K562 (cell line): Measurements from ENCODE around the gene MBNL1. TPM values are rescaled to one million over a fixed set of nuclear protein-coding genes. Genes with fewer than 3 reads are reported as not detected.

ENCODE experiments used
- ATAC-seq: fragments of 200-7000 bp; cut with Tn5 transposase; 3 replicates; pipeline ENCODE4 v1.9.1; 2020; ENCODE audit warnings: moderate library complexity
- BruUV-seq: library from RNA; stranded (reverse); fragments of 400-500 nt; replicated peaks from 2 replicates; lab custom pipeline; 2021; lab: Mats Ljungman, UMichigan
- CTCF ChIA-PET: fragments of 300-600 bp; formaldehyde crosslinking; extraction: SDS; loops from one replicate; lab custom pipeline; 2021; ENCODE audit warnings: low intra/inter-chr PET ratio; lab: Yijun Ruan, JAX
- POLR2A ChIA-PET: fragments of 300-600, 350-650 bp; sonication (Branson Sonifier 250); formaldehyde crosslinking; extraction: SDS; loops from one replicate; lab custom pipeline; 2021; ENCODE audit warnings: antibody characterized with exemption, inconsistent platforms; lab: Yijun Ruan, JAX
- DNase-seq, 4 experiments: peaks; one replicate each; pipeline versions ENCODE4 v3.0.0 to v3.0.0-alpha.2; 2011 to 2018; ENCODE audit warnings: low spot score in 3 of 4, mixed read lengths in 3 of 4; ENCODE audit errors: extremely low read depth in 1 of 4
- FAIRE-seq: peaks from 2 replicates; lab custom pipeline; 2011; peaks lifted over from hg19 to GRCh38; lab: Jason Lieb, UNC
- H2AFZ ChIP-seq: 2 replicates; pipeline ENCODE4 v1.6.0; 2011; ENCODE audit warnings: low read depth, low read length, control low read depth, inconsistent platforms
- H3K27ac ChIP-seq: fragments of 200-600 bp; 3 replicates; pipeline ENCODE4 v1.8.0; 2011; ENCODE audit warnings: low read depth, mild to moderate bottlenecking, control low read depth, inconsistent platforms, low read length, moderate library complexity, mixed read lengths; ENCODE audit errors: extremely low read depth
- H3K27me3 ChIP-seq, 2 experiments: fragments of 300-600 bp in 1 of 2; 2 replicates in 1 of 2; 3 replicates in 1 of 2; pipeline versions ENCODE4 v1.6.0 to v1.8.0; 2011; ENCODE audit warnings: inconsistent platforms in 2 of 2, low read length in 2 of 2, mild to moderate bottlenecking in 1 of 2, mixed read lengths in 1 of 2, moderate library complexity in 1 of 2; ENCODE audit not compliant: control insufficient read depth in 2 of 2, insufficient read depth in 2 of 2
- H3K36me3 ChIP-seq: fragments of 300-600 bp; 3 replicates; pipeline ENCODE4 v1.8.0; 2011; ENCODE audit warnings: mild to moderate bottlenecking, low read length, inconsistent platforms; ENCODE audit not compliant: control insufficient read depth, insufficient read depth
- H3K4me1 ChIP-seq, 2 experiments: fragments of 200-600 bp in 1 of 2; replicated peaks in 1 of 2; 2 replicates in 1 of 2; 3 replicates in 1 of 2; pipeline versions ENCODE4 v1.5.1 to v1.8.0; 2011; ENCODE audit warnings: inconsistent platforms in 2 of 2, low read length in 2 of 2, mild to moderate bottlenecking in 1 of 2, mixed read lengths in 1 of 2, moderate library complexity in 1 of 2; ENCODE audit not compliant: control insufficient read depth in 2 of 2, insufficient read depth in 2 of 2
- H3K4me2 ChIP-seq: 2 replicates; pipeline ENCODE4 v1.6.1; 2011; ENCODE audit warnings: low read length, control low read depth, inconsistent platforms, mixed read lengths; ENCODE audit not compliant: insufficient read depth
- H3K4me3 ChIP-seq: fragments of 200-600 bp; sonication (generic), shearing (Covaris generic); 2 replicates; pipeline ENCODE4 v1.5.1; 2016; ENCODE audit warnings: control low read depth, inconsistent platforms
- H3K79me2 ChIP-seq: fragments of 200-600 bp; 3 replicates; pipeline ENCODE4 v1.8.0; 2011; ENCODE audit warnings: low read length, inconsistent platforms; ENCODE audit not compliant: control insufficient read depth, insufficient read depth
- H3K9ac ChIP-seq, 2 experiments: 2 replicates each; pipeline versions ENCODE4 v1.6.0 to v1.6.1; 2011; ENCODE audit warnings: low read depth in 2 of 2, low read length in 2 of 2, control low read depth in 1 of 2, inconsistent platforms in 1 of 2, mild to moderate bottlenecking in 1 of 2, mixed read lengths in 1 of 2; ENCODE audit not compliant: insufficient read depth in 1 of 2
- H3K9me1 ChIP-seq: one replicate; pipeline ENCODE4 v1.6.0; 2011; ENCODE audit warnings: inconsistent platforms, mild to moderate bottlenecking, low read length, moderate library complexity; ENCODE audit not compliant: control insufficient read depth, insufficient read depth
- H3K9me3 ChIP-seq: replicated peaks from 2 replicates; pipeline ENCODE4 v1.5.1; 2011; ENCODE audit warnings: low read depth, low read length, inconsistent platforms; ENCODE audit not compliant: control insufficient read depth, insufficient read depth
- H4K20me1 ChIP-seq: replicated peaks from 2 replicates; pipeline ENCODE4 v1.6.1; 2011; ENCODE audit warnings: low read length, inconsistent platforms, mixed read lengths; ENCODE audit not compliant: control insufficient read depth, insufficient read depth
- HMG20B ChIP-seq: fragments of 250-450 bp; sonication (Bioruptor Pico); IDR thresholded peaks from 2 replicates; pipeline ENCODE4 v1.5.0; 2021; ENCODE audit warnings: mild to moderate bottlenecking
- MEF2A ChIP-seq: IDR thresholded peaks from 2 replicates; pipeline ENCODE4 v1.6.1; 2011; ENCODE audit warnings: low read depth, mild to moderate bottlenecking, low read length, moderate library complexity; ENCODE audit not compliant: control insufficient read depth
- POLR2AphosphoS5 ChIP-seq: IDR thresholded peaks from 2 replicates; pipeline ENCODE4 v1.6.1; 2011; ENCODE audit warnings: mild to moderate bottlenecking, low read depth, low read length, moderate library complexity; ENCODE audit not compliant: control insufficient read depth, insufficient read depth
- RNF2 ChIP-seq: sonication (generic); IDR thresholded peaks from 2 replicates; pipeline ENCODE4 v1.6.1; 2016
- TCF15 ChIP-seq: fragments of 250-450 bp; sonication (Bioruptor Pico); IDR thresholded peaks from 2 replicates; pipeline ENCODE4 v1.8.0; 2022; ENCODE audit warnings: moderate library complexity, mild to moderate bottlenecking, inconsistent platforms
- TGIF2 ChIP-seq: sonication (generic); formaldehyde crosslinking; IDR thresholded peaks from 2 replicates; pipeline ENCODE4 v1.8.1; 2022; ENCODE audit warnings: mild to moderate bottlenecking, missing genetic modification reagents, moderate library complexity
- ZNF318 ChIP-seq, 2 experiments: fragments of 450-650 bp; IDR thresholded peaks; 2 replicates each; pipeline ENCODE4 v1.6.1; 2016; ENCODE audit warnings: mild to moderate bottlenecking in 2 of 2, borderline replicate concordance in 1 of 2, low read depth in 1 of 2, moderate library complexity in 1 of 2
- WGBS: fragments of 100-300 bp; shearing (Covaris generic); methylation state at CpG from one replicate; pipeline ENCODE4 v1.1.6; 2016; ENCODE audit warnings: low coverage, mixed read lengths; ENCODE audit not compliant: insufficient coverage; ENCODE audit errors: missing lambda C conversion rate; 5-methylcytosine and 5-hydroxymethylcytosine counted together
- in situ Hi-C: fragments of 300-500 bp; cut with MboI; formaldehyde crosslinking; loops from 4 replicates; pipeline ENCODE4 v1.15.0; 2018; ENCODE audit warnings: inconsistent platforms, mixed read lengths
- intact Hi-C: fragments of 100-400 bp; cut with micrococcal nuclease; formaldehyde crosslinking; loops from 2 replicates; pipeline ENCODE4 v1.14.2; 2022
- polyA plus RNA-seq, 8 experiments: library from polyadenylated mRNA; depleted of rRNA in 4 of 8; stranded (reverse) in 5 of 8; unstranded in 3 of 8; fragments of >200 nt; fragmentation: Nextera tagmentation in 2 of 8; fragmentation: Illumina TruSeq in 1 of 8; extraction: Ambion mirVana in 2 of 8; extraction: Trizol in 1 of 8; gene quantifications; 2 replicates each; pipeline versions ENCODE4 v1.2.1 to v1.2.3, GENCODE V29; 2011 to 2014; ENCODE audit warnings: inconsistent platforms in 1 of 8, missing spikeins in 1 of 8
- total RNA-seq, 7 experiments: library from RNA; depleted of rRNA in 6 of 7; stranded (reverse); fragments of >200 nt in 6 of 7; fragmentation: Illumina TruSeq in 2 of 7; extraction: Trizol in 2 of 7; gene quantifications; 2 replicates each; pipeline versions ENCODE4 v1.2.1 to v1.2.3, GENCODE V29; 2011 to 2021; ENCODE audit warnings: low replicate concordance in 1 of 7

The MBNL1 gene
- total and polyA plus RNA-seq, 9 of the 15 experiments (the other 6 are each of a cell fraction or from before 2014, with no cell fraction given) = 70.3 to 243 (median 220) TPM

GRCh38 chr3:152394246-152394645, 125.5 kb downstream of the MBNL1 start:
- FAIRE-seq = no peak
- peaks cover 6% of the 10 kb centered on the region for H3K9me1 ChIP-seq
- no peak overlapping the region for H3K9ac ChIP-seq
- intact Hi-C loops = no loop called here
- ChIA-PET POLR2A (no interaction called here), CTCF (no interaction called here)
- peak; percentile 14; the same call in 1 of the 3 replicates for ATAC-seq
- in situ Hi-C loops = no loop called here
- peaks cover 66% of the 10 kb centered on the region for H3K36me3 ChIP-seq
- BruUV-seq = no TSS peak
- no peak overlapping the region for H3K4me2 ChIP-seq
- DNase-seq = no peak
- WGBS = 94% methylated on average over 1 of the region's 1 CpG
- H3K4me1 ChIP-seq = peaks cover 0 to 7% of the 10 kb centered on the region in 2 experiments; a peak in 2 of 5 replicates
- no peaks in the 10 kb centered on the region for H3K27me3 ChIP-seq
- peaks cover 10% of the 10 kb centered on the region for H4K20me1 ChIP-seq
- no peak overlapping the region; the same call in 2 of the 3 replicates for H3K27ac ChIP-seq
- no peaks in the 10 kb centered on the region for H3K9me3 ChIP-seq
- H2AFZ ChIP-seq = no peak overlapping the region
- peaks cover 99% of the 10 kb centered on the region for H3K79me2 ChIP-seq
- TF ChIP-seq MEF2A (no peak), HMG20B (CRISPR knock-in tag) (no peak), TGIF2 (no peak), RNF2 (no peak), POLR2AphosphoS5 (0 out of 2 replicates have a peak, but pooled peaks have one; percentile 8), TCF15 (CRISPR knock-in tag) (no peak)
- H3K4me3 ChIP-seq = no peak overlapping the region

GRCh38 chr3:152395764-152396163, 127.0 kb downstream of the MBNL1 start:
- Histone ChIP-seq H4K20me1 (peaks cover 10% of the 10 kb centered on the region), H3K4me1 (peaks cover 0 to 9% of the 10 kb centered on the region in 2 experiments; a peak in 2 of 5 replicates), H3K4me2 (no peak overlapping the region), H3K4me3 (no peak overlapping the region), H3K9me1 (peaks cover 6% of the 10 kb centered on the region), H2AFZ (no peak overlapping the region), H3K27ac (no peak overlapping the region), H3K36me3 (peaks cover 65% of the 10 kb centered on the region), H3K27me3 (no peaks in the 10 kb centered on the region), H3K79me2 (peaks cover 100% of the 10 kb centered on the region), H3K9ac (no peak overlapping the region), H3K9me3 (no peaks in the 10 kb centered on the region)
- CTCF ChIA-PET = no interaction called here
- ATAC-seq (no peak), DNase-seq (no peak), FAIRE-seq (no peak)
- POLR2A ChIA-PET = no interaction called here
- no TSS peak for BruUV-seq
- in situ Hi-C loops = no loop called here
- intact Hi-C loops = no loop called here
- 88% methylated on average over 4 of the region's 4 CpGs for WGBS
- TF ChIP-seq ZNF318 (IDR thresholded peaks at IDR 0.05; ENCODE audit: borderline replicate concordance in 1 of 2, low read depth in 1 of 2) = no peak
